Measurements from ENCODE around the gene HES4. TPM values are rescaled to one million over a fixed set of nuclear protein-coding genes. Genes with fewer than 3 reads are reported as not detected.

Gene HES4
- total and polyA plus RNA-seq, 2 of the 13 experiments (the other 11 are each of a cell fraction or from before 2014, with no cell fraction given), result 8.8 to 10.6 TPM

DNA sequence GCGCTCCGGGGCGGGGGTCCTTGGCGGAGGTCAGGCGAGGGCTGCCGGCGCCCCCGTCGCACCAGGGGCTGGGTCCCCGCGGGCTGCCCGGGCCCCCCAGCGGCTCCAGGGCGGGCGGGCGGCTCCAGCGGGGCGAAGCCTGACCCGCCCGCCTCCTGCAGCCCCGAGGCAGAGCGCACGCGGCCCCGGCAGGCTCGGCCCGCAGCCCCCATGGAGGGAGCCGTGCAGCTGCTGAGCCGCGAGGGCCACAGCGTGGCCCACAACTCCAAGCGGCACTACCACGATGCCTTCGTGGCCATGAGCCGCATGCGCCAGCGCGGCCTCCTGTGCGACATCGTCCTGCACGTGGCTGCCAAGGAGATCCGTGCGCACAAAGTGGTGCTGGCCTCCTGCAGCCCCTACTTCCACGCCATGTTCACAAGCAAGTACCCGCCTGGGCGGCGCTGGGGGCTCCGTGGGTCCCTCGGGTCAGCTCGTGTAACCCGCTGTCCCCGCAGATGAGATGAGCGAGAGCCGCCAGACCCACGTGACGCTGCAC lies 38.7 kb downstream of the HES4 start:
- H3K9me3 ChIP-seq (ENCODE audit: low read length), result no peaks in the 10 kb centered on the region
- POLR2A ChIA-PET, result no interaction called here
- BruUV-seq (replicated peaks), result no TSS peak
- H3K36me3 ChIP-seq (replicated peaks in 1 of 2; ENCODE audit: control insufficient read depth in 1 of 2, insufficient read depth in 2 of 2, low read length in 2 of 2), result peaks cover 6 to 18% of the 10 kb centered on the region in 2 experiments
- no peak overlapping the region for H3K27ac ChIP-seq (ENCODE audit: extremely low read length, insufficient read depth, low read length)
- H3K4me2 ChIP-seq (ENCODE audit: low read depth, low read length), result peak overlapping the region; percentile 88
- no peak overlapping the region for H2AFZ ChIP-seq (ENCODE audit: low read length)
- peaks cover 25% of the 10 kb centered on the region for H3K4me1 ChIP-seq (ENCODE audit: insufficient read depth, low read length)
- CTCF ChIA-PET (ENCODE audit: low intra/inter-chr PET ratio, low total read pairs), result no interaction called here
- FAIRE-seq (no peak), ATAC-seq (no peak), DNase-seq (ENCODE audit: low spot score) (no peak)
- H3K27me3 ChIP-seq (ENCODE audit: control insufficient read depth in 1 of 2, insufficient read depth in 2 of 2, low read length in 2 of 2), result peaks cover 0 to 4% of the 10 kb centered on the region in 2 experiments; a peak in 1 of 5 replicates
- H4K20me1 ChIP-seq (ENCODE audit: insufficient read depth, low read length), result peaks cover 13% of the 10 kb centered on the region
- WGBS (ENCODE audit: low lambda C conversion rate), result 93% methylated on average over 3 of the region's 56 CpGs
- in situ Hi-C loops (cut with HindIII; ENCODE audit: extremely low pct_ligation_motif_present, low pct_unique_long_range_greater_than_20kb), result no loop called here
- intact Hi-C loops (cut with micrococcal nuclease; ENCODE audit: unreplicated experiment), result no loop called here
- peaks cover 21% of the 10 kb centered on the region for H3K79me2 ChIP-seq (ENCODE audit: insufficient read depth, low read length)
- peak overlapping the region; percentile 67 for H3K9ac ChIP-seq (ENCODE audit: insufficient read depth, low read depth, low read length)
- peak overlapping the region; percentile 83 to 100 (median 99); a peak in 5 of 6 replicates for H3K4me3 ChIP-seq (replicated peaks in 1 of 3; ENCODE audit: insufficient read depth in 1 of 3, low read depth in 2 of 3, low read length in 3 of 3)
- TF ChIP-seq NCOA1 (CRISPR knock-in tag; IDR thresholded peaks at IDR 0.05) (no peak), MYC (CRISPR knock-in tag; IDR thresholded peaks at IDR 0.05; ENCODE audit: borderline replicate concordance) (0 out of 2 replicates have a peak, but pooled peaks have one; percentile 33), MAX (IDR thresholded peaks at IDR 0.05) (peak; percentile 62; the same call in 1 of the 2 replicates), ZBTB38 (CRISPR knock-in tag; IDR thresholded peaks at IDR 0.05) (peak; percentile 85), RNF2 (conservative IDR thresholded peaks at IDR 0.05; ENCODE audit: low read depth) (0 out of 2 replicates have a peak, but pooled peaks have one; percentile 33), HNRNPL (IDR thresholded peaks at IDR 0.05; ENCODE audit: low read depth, low read length) (0 out of 2 replicates have a peak, but pooled peaks have one; percentile 14), ZFY (CRISPR knock-in tag; IDR thresholded peaks at IDR 0.05) (no peak), RBFOX2 (IDR thresholded peaks at IDR 0.05; ENCODE audit: low read depth, low read length) (peak; percentile 33; the same call in 1 of the 2 replicates), GABPB1 (CRISPR knock-in tag; IDR thresholded peaks at IDR 0.05) (peak; percentile 23; the same call in 1 of the 2 replicates), HMGXB3 (CRISPR knock-in tag; IDR thresholded peaks at IDR 0.05; ENCODE audit: borderline replicate concordance) (no peak), IKZF5 (CRISPR knock-in tag; IDR thresholded peaks at IDR 0.05) (peak; percentile 16; the same call in 1 of the 2 replicates)
- TF ChIP-seq, protein P1, sequence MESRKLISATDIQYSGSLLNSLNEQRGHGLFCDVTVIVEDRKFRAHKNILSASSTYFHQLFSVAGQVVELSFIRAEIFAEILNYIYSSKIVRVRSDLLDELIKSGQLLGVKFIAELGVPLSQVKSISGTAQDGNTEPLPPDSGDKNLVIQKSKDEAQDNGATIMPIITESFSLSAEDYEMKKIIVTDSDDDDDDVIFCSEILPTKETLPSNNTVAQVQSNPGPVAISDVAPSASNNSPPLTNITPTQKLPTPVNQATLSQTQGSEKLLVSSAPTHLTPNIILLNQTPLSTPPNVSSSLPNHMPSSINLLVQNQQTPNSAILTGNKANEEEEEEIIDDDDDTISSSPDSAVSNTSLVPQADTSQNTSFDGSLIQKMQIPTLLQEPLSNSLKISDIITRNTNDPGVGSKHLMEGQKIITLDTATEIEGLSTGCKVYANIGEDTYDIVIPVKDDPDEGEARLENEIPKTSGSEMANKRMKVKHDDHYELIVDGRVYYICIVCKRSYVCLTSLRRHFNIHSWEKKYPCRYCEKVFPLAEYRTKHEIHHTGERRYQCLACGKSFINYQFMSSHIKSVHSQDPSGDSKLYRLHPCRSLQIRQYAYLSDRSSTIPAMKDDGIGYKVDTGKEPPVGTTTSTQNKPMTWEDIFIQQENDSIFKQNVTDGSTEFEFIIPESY (CRISPR knock-in tag; IDR thresholded peaks at IDR 0.05), result peak; percentile 86
- TF ChIP-seq, protein P2, sequence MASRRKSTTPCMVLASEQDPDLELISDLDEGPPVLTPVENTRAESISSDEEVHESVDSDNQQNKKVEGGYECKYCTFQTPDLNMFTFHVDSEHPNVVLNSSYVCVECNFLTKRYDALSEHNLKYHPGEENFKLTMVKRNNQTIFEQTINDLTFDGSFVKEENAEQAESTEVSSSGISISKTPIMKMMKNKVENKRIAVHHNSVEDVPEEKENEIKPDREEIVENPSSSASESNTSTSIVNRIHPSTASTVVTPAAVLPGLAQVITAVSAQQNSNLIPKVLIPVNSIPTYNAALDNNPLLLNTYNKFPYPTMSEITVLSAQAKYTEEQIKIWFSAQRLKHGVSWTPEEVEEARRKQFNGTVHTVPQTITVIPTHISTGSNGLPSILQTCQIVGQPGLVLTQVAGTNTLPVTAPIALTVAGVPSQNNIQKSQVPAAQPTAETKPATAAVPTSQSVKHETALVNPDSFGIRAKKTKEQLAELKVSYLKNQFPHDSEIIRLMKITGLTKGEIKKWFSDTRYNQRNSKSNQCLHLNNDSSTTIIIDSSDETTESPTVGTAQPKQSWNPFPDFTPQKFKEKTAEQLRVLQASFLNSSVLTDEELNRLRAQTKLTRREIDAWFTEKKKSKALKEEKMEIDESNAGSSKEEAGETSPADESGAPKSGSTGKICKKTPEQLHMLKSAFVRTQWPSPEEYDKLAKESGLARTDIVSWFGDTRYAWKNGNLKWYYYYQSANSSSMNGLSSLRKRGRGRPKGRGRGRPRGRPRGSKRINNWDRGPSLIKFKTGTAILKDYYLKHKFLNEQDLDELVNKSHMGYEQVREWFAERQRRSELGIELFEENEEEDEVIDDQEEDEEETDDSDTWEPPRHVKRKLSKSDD (CRISPR knock-in tag; IDR thresholded peaks at IDR 0.05; ENCODE audit: low read depth), result peak; percentile 54; the same call in 1 of the 2 replicates

All from HepG2 (cell line).